CD4-positive, alpha-beta T cell (primary cell): ENCODE measurements around the gene RPAIN. TPM values are rescaled to one million over a fixed set of nuclear protein-coding genes. Genes with fewer than 3 reads are reported as not detected.
A peak's percentile ranks its signal among the peaks of the same experiment; 100 is the strongest.

Experiments used
- ATAC-seq: fragments of 200-7000 bp; cut with Tn5 transposase; one replicate; pipeline ENCODE4 v1.10.0; 2022; ENCODE audit warnings: mild to moderate bottlenecking; ENCODE audit not compliant: poor library complexity
- CTCF ChIA-PET: fragments of 350-600 bp; sonication (Branson Sonifier 250); formaldehyde crosslinking; loops from one replicate; lab custom pipeline; 2021; ENCODE audit warnings: antibody characterized with exemption, inconsistent platforms; lab: Charles Lee
- POLR2A ChIA-PET: fragments of 350-600 bp; sonication (Branson Sonifier 250); formaldehyde crosslinking; loops from one replicate; lab custom pipeline; 2021; ENCODE audit warnings: antibody characterized with exemption, inconsistent platforms; lab: Charles Lee
- DNase-seq, 14 experiments: peaks; one replicate each; pipeline ENCODE4 v3.0.0-alpha.2; 2013 to 2020; ENCODE audit warnings: mixed read lengths in 2 of 14
- H3K27ac ChIP-seq, 2 donors: one replicate each; pipeline versions ENCODE4 v1.5.1 to v1.7.0; 2013; ENCODE audit warnings: low read length in 2 of 2, low read depth in 1 of 2, mild to moderate bottlenecking in 1 of 2
- H3K27me3 ChIP-seq, 2 experiments: 1 replicate in 1 of 2; 2 replicates in 1 of 2; pipeline versions ENCODE4 v1.6.1 to v1.7.0; 2013; ENCODE audit warnings: low read length in 2 of 2, control low read depth in 1 of 2, mild to moderate bottlenecking in 1 of 2, moderate library complexity in 1 of 2; ENCODE audit not compliant: insufficient read depth in 2 of 2, control insufficient read depth in 1 of 2
- H3K36me3 ChIP-seq: one replicate; pipeline ENCODE4 v1.6.1; 2013; ENCODE audit warnings: low read length, control low read depth; ENCODE audit not compliant: insufficient read depth
- H3K4me1 ChIP-seq: one replicate; pipeline ENCODE4 v1.6.1; 2013; ENCODE audit warnings: low read length, control low read depth; ENCODE audit not compliant: insufficient read depth
- H3K4me3 ChIP-seq: one replicate; pipeline ENCODE4 v1.5.1; 2013; ENCODE audit warnings: mild to moderate bottlenecking, low read length, moderate library complexity
- H3K9me3 ChIP-seq, 2 experiments: 1 replicate in 1 of 2; 2 replicates in 1 of 2; pipeline versions ENCODE4 v1.6.1 to v1.7.0; 2013; ENCODE audit warnings: low read length in 2 of 2, mild to moderate bottlenecking in 2 of 2, control low read depth in 1 of 2, moderate library complexity in 1 of 2; ENCODE audit not compliant: control insufficient read depth in 1 of 2, insufficient read depth in 1 of 2
- H3K27ac Mint-ChIP-seq: one replicate; pipeline ENCODE4 v1.8.0; 2020; ENCODE audit warnings: mixed read lengths
- H3K27me3 Mint-ChIP-seq: one replicate; pipeline ENCODE4 v1.8.0; 2021; ENCODE audit warnings: mixed read lengths
- H3K36me3 Mint-ChIP-seq: one replicate; pipeline ENCODE4 v1.8.0; 2021; ENCODE audit warnings: low read depth, mixed read lengths
- H3K4me1 Mint-ChIP-seq: one replicate; pipeline ENCODE4 v1.8.0; 2021; ENCODE audit warnings: low read depth, mixed read lengths
- H3K4me3 Mint-ChIP-seq: one replicate; pipeline ENCODE4 v1.8.0; 2020; ENCODE audit warnings: mild to moderate bottlenecking, mixed read lengths
- H3K9me3 Mint-ChIP-seq: one replicate; pipeline ENCODE4 v1.8.0; 2020; ENCODE audit warnings: mixed read lengths
- intact Hi-C, 2 experiments: fragments of 100-400 bp; cut with DNase I in 1 of 2; cut with micrococcal nuclease in 1 of 2; formaldehyde crosslinking; loops; one replicate each; pipeline versions ENCODE4 v1.15.1 to v1.9.0; 2023 to 2025; cut with DNase I, micrococcal nuclease
- total RNA-seq, 174 experiments: library from RNA in 2 of 174; stranded (reverse) in 2 of 174; gene quantifications; one replicate each; pipeline ENCODE4 v1.2.3 and lab custom pipeline; 2021 to 2026
- TF ChIP-seq, protein P1 (sequence below): fragments of 200-600 bp; IDR thresholded peaks from one replicate; pipeline ENCODE4 v1.8.0; 2022; ENCODE audit warnings: antibody characterized with exemption, mild to moderate bottlenecking

Gene RPAIN
- total RNA-seq, 2 experiments from 2014 or later = 68.7 to 77.5 TPM

DNA sequence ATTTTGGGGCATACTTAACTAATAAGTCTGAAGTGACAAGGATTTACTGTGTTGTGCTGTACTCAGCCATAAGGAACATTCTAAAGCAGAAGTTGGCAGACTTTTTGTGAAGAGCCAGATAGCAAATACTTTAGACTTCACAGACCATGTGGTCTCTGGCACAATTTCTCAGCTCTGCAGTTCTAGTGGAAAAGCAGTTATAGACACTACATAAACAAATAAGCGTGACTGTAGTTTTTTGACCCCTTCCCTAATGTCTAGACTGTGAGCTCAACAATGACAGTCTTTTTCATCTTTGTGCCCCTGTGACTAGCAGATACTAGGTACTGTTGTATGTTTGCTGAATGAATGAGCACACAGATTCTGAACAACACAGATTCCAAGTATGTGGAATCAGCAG lies 4.9 kb downstream of the RPAIN start:
- intact Hi-C loops = loop anchor here in 1 of 2 experiments (5.0 to 10.0 kb wide), 2 partner anchors 228 to 1220 kb away; partner anchors contain the start of genes KIAA0753 and TXNDC17
- H3K36me3 Mint-ChIP-seq = peaks cover 84% of the 10 kb centered on the region
- ChIA-PET CTCF (interaction anchor here (3.6 kb wide), 1 partner anchor 14 kb away, joined by 31 read pairs; the partner anchor contains the start of gene C1QBP), POLR2A (no interaction called here)
- Histone ChIP-seq H3K4me1 (peaks cover 12% of the 10 kb centered on the region), H3K27me3 (no peaks in the 10 kb centered on the region), H3K9me3 (no peaks in the 10 kb centered on the region), H3K4me3 (no peak overlapping the region), H3K27ac (no peak overlapping the region), H3K36me3 (peaks cover 81% of the 10 kb centered on the region)
- no peak for DNase-seq
- H3K27ac Mint-ChIP-seq = no peak overlapping the region
- no peak for ATAC-seq
- no peak overlapping the region for H3K4me3 Mint-ChIP-seq
- TF ChIP-seq, protein P1, sequence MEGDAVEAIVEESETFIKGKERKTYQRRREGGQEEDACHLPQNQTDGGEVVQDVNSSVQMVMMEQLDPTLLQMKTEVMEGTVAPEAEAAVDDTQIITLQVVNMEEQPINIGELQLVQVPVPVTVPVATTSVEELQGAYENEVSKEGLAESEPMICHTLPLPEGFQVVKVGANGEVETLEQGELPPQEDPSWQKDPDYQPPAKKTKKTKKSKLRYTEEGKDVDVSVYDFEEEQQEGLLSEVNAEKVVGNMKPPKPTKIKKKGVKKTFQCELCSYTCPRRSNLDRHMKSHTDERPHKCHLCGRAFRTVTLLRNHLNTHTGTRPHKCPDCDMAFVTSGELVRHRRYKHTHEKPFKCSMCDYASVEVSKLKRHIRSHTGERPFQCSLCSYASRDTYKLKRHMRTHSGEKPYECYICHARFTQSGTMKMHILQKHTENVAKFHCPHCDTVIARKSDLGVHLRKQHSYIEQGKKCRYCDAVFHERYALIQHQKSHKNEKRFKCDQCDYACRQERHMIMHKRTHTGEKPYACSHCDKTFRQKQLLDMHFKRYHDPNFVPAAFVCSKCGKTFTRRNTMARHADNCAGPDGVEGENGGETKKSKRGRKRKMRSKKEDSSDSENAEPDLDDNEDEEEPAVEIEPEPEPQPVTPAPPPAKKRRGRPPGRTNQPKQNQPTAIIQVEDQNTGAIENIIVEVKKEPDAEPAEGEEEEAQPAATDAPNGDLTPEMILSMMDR = no peak
- H3K4me1 Mint-ChIP-seq = peaks cover 35% of the 10 kb centered on the region
- H3K27me3 Mint-ChIP-seq = no peaks in the 10 kb centered on the region
- H3K9me3 Mint-ChIP-seq = no peaks in the 10 kb centered on the region

DNA sequence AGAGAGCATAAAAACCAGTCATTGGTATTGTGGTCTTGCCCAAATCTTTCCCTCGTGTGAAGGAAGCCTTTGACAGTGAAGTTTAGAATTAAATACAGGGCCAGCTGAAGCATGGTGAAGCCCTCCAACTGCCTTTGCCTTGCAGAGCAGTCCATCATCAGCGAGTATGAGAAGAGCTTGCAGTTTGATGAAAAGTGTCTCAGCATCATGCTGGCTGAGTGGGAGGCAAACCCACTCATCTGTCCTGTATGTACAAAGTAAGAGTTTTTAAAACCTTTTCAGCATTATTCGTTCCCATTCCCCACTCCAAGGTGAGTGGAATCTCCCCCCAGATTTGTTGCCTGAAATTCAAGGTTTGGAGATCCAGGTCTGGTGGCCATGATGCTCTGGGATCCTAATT lies 5.8 kb downstream of the RPAIN start:
- H3K27me3 ChIP-seq = no peaks in the 10 kb centered on the region
- no peak for DNase-seq
- H3K27ac Mint-ChIP-seq = no peak overlapping the region
- no peak overlapping the region for H3K4me3 ChIP-seq
- no peaks in the 10 kb centered on the region for H3K27me3 Mint-ChIP-seq
- no peak for ATAC-seq
- H3K4me1 ChIP-seq = peaks cover 6% of the 10 kb centered on the region
- H3K36me3 Mint-ChIP-seq = peaks cover 82% of the 10 kb centered on the region
- no peak overlapping the region for H3K4me3 Mint-ChIP-seq
- H3K9me3 ChIP-seq = no peaks in the 10 kb centered on the region
- H3K36me3 ChIP-seq = peaks cover 88% of the 10 kb centered on the region
- CTCF ChIA-PET = interaction anchor here (3.6 kb wide), 1 partner anchor 13 kb away, joined by 31 read pairs; the partner anchor contains the start of gene C1QBP
- TF ChIP-seq, protein P1 = no peak
- intact Hi-C loops = loop anchor here in 1 of 2 experiments (10.0 kb wide), 1 partner anchor 1219 kb away; the partner anchor contains the start of genes KIAA0753 and TXNDC17
- H3K4me1 Mint-ChIP-seq = peaks cover 26% of the 10 kb centered on the region
- no peaks in the 10 kb centered on the region for H3K9me3 Mint-ChIP-seq
- H3K27ac ChIP-seq = no peak overlapping the region
- POLR2A ChIA-PET = no interaction called here

DNA sequence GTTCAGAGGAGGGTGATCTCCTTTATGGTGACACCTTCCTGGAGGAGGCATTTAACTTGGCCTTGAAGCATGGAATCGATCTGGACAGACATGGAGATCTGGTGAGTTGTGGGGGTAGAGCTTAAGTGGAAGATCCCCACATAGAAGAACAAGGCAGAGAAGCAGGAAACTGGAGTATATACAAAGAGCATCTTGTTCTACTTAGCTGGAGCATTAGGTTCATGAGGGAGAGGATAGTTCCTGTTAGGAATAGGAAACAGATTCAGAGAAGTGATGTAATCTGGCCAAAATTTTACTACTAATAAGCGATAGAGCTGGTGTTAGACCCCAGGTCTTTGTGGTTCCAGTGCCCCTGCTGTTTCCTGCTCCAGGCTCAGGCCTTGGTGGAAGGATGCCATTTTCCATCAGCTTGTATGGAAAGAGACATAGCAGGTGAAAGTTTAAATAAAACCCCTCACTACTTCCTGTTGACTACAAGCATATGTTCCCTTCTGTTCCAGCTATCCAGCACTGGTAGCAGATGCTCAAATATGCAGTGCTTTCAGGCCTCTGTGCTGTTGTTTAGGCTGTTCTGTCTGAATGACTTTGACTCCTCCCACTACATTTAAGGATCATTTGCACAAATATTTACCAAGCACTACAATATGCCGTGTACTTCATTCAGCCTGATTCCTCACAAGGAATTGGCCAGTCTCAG lies 9.4 kb downstream of the RPAIN start:
- Mint-ChIP-seq H3K27me3 (no peaks in the 10 kb centered on the region), H3K27ac (peak overlapping the region; percentile 21), H3K36me3 (peaks cover 90% of the 10 kb centered on the region), H3K4me3 (no peak overlapping the region), H3K4me1 (peaks cover 5% of the 10 kb centered on the region), H3K9me3 (no peaks in the 10 kb centered on the region)
- no peaks in the 10 kb centered on the region for H3K9me3 ChIP-seq
- TF ChIP-seq, protein P1 = no peak
- H3K4me3 ChIP-seq = no peak overlapping the region
- ATAC-seq (no peak), DNase-seq (no peak)
- CTCF ChIA-PET = interaction anchor here (3.6 kb wide), 1 partner anchor 9 kb away, joined by 21 read pairs; the partner anchor contains the start of gene C1QBP
- no peaks in the 10 kb centered on the region for H3K4me1 ChIP-seq
- POLR2A ChIA-PET = interaction anchor here (0.9 kb wide), 1 partner anchor 12 kb away, joined by 3 read pairs; no protein-coding TSS in a partner anchor
- intact Hi-C loops = loop anchor here in 1 of 2 experiments (10.0 kb wide), 1 partner anchor 1215 kb away; the partner anchor contains the start of genes KIAA0753 and TXNDC17
- H3K27me3 ChIP-seq = no peaks in the 10 kb centered on the region
- peaks cover 91% of the 10 kb centered on the region for H3K36me3 ChIP-seq
- no peak overlapping the region for H3K27ac ChIP-seq
